ENCODE results near the gene SYS1. TPM values are rescaled to one million over a fixed set of nuclear protein-coding genes. Genes with fewer than 3 reads are reported as not detected.

SYS1 gene
- total RNA-seq, 1 experiment from 2014 or later: 20.5 TPM

DNA sequence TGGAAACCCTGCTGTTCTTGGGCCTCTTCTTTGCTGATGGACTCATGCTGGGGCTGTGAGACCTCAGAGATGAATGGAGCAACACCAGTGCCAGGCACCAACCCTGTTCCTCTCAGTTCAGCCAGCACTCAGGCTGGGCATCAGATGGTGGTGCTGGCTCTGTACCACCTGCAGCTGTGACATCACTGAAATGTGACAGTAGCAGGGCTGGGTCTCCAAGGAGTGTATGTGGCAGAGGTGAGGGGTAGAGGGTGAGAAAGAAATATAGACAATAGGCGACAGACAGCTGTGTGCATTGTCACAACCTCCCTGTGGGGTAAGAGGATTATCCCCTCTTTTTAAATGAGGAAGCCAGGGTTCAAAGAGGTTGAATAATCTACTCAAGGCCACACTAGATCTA is 15.2 kb downstream of the SYS1 start, which contains the start of gene TP53TG5 (continued):
- TF ChIP-seq, protein P1, sequence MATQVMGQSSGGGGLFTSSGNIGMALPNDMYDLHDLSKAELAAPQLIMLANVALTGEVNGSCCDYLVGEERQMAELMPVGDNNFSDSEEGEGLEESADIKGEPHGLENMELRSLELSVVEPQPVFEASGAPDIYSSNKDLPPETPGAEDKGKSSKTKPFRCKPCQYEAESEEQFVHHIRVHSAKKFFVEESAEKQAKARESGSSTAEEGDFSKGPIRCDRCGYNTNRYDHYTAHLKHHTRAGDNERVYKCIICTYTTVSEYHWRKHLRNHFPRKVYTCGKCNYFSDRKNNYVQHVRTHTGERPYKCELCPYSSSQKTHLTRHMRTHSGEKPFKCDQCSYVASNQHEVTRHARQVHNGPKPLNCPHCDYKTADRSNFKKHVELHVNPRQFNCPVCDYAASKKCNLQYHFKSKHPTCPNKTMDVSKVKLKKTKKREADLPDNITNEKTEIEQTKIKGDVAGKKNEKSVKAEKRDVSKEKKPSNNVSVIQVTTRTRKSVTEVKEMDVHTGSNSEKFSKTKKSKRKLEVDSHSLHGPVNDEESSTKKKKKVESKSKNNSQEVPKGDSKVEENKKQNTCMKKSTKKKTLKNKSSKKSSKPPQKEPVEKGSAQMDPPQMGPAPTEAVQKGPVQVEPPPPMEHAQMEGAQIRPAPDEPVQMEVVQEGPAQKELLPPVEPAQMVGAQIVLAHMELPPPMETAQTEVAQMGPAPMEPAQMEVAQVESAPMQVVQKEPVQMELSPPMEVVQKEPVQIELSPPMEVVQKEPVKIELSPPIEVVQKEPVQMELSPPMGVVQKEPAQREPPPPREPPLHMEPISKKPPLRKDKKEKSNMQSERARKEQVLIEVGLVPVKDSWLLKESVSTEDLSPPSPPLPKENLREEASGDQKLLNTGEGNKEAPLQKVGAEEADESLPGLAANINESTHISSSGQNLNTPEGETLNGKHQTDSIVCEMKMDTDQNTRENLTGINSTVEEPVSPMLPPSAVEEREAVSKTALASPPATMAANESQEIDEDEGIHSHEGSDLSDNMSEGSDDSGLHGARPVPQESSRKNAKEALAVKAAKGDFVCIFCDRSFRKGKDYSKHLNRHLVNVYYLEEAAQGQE (IDR thresholded peaks at IDR 0.05; ENCODE audit: low read depth): no peak
- TF ChIP-seq SIN3A (IDR thresholded peaks at IDR 0.05; ENCODE audit: low read depth): no peak
- TF ChIP-seq, protein P2, sequence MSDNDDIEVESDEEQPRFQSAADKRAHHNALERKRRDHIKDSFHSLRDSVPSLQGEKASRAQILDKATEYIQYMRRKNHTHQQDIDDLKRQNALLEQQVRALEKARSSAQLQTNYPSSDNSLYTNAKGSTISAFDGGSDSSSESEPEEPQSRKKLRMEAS (IDR thresholded peaks at IDR 0.05): no peak
- TF ChIP-seq CEBPB (IDR thresholded peaks at IDR 0.05; ENCODE audit: low read depth): no peak
- TF ChIP-seq SP1 (IDR thresholded peaks at IDR 0.05; ENCODE audit: low read depth): no peak

DNA sequence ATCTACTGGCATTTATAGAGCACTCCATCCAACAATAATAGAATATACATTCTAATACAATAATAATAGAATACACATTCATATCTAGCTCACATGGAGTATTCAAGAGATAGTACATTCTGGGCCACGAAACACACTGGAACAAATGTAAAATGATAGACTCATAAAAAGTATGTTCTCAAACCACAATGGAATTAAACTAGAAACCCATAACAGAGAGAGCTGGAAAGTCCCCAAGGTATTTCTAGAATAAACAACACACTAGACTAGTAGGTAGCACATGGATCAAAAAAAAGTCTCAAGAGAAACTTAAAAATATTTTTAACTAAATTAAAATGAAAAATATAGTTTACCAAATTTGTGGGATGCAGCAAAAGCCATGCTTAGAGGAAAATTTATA is 24.3 kb downstream of the SYS1 start:
- no peaks in the 10 kb centered on the region for H3K27me3 ChIP-seq (ENCODE audit: insufficient read depth, low read length)
- intact Hi-C loops (cut with micrococcal nuclease): no loop called here
- no peaks in the 10 kb centered on the region for H3K9me2 ChIP-seq (ENCODE audit: insufficient read depth)
- no peaks in the 10 kb centered on the region for H3K9me3 ChIP-seq (ENCODE audit: control insufficient read depth in 1 of 2, insufficient read depth in 1 of 2, low read depth in 1 of 2, low read length in 2 of 2)
- ChIA-PET POLR2A (interaction anchor here (1.2 kb wide), 1 partner anchor 19 kb away, joined by 3 read pairs; no protein-coding TSS in a partner anchor), CTCF (interaction anchor here (2.5 kb wide), 1 partner anchor 13 kb away, joined by 6 read pairs; no protein-coding TSS in a partner anchor), RAD21 (ENCODE audit: low non-redundant PET in 1 of 2, low total read pairs in 2 of 2, uncharacterized antibody in 2 of 2, unreplicated experiment in 2 of 2) (no interaction called here)
- H3K4me1 ChIP-seq (ENCODE audit: control insufficient read depth in 1 of 2, insufficient read depth in 2 of 2, low read length in 2 of 2): no peaks in the 10 kb centered on the region
- no TSS peak for BruUV-seq (replicated peaks)
- no peak overlapping the region for H3K27ac ChIP-seq (ENCODE audit: low read depth, low read length)
- no peak overlapping the region for H2AFZ ChIP-seq (ENCODE audit: low read depth, low read length, poor library complexity, severe bottlenecking)
- DNase-seq (ENCODE audit: low read depth, low spot score): no peak
- no peaks in the 10 kb centered on the region for H4K20me1 ChIP-seq (ENCODE audit: insufficient read depth)
- no peaks in the 10 kb centered on the region for H3K36me3 ChIP-seq (ENCODE audit: control insufficient read depth in 1 of 2, insufficient read depth in 2 of 2, low read length in 2 of 2)
- no peak overlapping the region for H3K4me3 ChIP-seq (replicated peaks in 1 of 2; ENCODE audit: low read depth in 1 of 2, low read length in 2 of 2)
- no peak overlapping the region for H3K4me2 ChIP-seq (ENCODE audit: low read length)
- no peak overlapping the region for H3K9ac ChIP-seq (ENCODE audit: low read length)
- no peaks in the 10 kb centered on the region for H3K79me2 ChIP-seq (ENCODE audit: insufficient read depth, low read length)
- no peak for ATAC-seq
- TF ChIP-seq, protein P2 (IDR thresholded peaks at IDR 0.05): no peak
- TF ChIP-seq, protein P3, sequence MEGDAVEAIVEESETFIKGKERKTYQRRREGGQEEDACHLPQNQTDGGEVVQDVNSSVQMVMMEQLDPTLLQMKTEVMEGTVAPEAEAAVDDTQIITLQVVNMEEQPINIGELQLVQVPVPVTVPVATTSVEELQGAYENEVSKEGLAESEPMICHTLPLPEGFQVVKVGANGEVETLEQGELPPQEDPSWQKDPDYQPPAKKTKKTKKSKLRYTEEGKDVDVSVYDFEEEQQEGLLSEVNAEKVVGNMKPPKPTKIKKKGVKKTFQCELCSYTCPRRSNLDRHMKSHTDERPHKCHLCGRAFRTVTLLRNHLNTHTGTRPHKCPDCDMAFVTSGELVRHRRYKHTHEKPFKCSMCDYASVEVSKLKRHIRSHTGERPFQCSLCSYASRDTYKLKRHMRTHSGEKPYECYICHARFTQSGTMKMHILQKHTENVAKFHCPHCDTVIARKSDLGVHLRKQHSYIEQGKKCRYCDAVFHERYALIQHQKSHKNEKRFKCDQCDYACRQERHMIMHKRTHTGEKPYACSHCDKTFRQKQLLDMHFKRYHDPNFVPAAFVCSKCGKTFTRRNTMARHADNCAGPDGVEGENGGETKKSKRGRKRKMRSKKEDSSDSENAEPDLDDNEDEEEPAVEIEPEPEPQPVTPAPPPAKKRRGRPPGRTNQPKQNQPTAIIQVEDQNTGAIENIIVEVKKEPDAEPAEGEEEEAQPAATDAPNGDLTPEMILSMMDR (IDR thresholded peaks at IDR 0.05 in 2 of 3, conservative IDR thresholded peaks at IDR 0.05 in 1 of 3; ENCODE audit: borderline replicate concordance in 1 of 3, insufficient read depth in 1 of 3, low read depth in 2 of 3, low read length in 2 of 3): no peak
- TF ChIP-seq EZH2 (IDR thresholded peaks at IDR 0.05) (no peak), ELF1 (IDR thresholded peaks at IDR 0.05; ENCODE audit: borderline replicate concordance, low read depth) (no peak), RAD21 (IDR thresholded peaks at IDR 0.05; ENCODE audit: low read depth) (no peak), CBX3 (IDR thresholded peaks at IDR 0.05; ENCODE audit: low read depth) (no peak), FOSL1 (IDR thresholded peaks at IDR 0.05; ENCODE audit: low read depth) (no peak), POLR2A (IDR thresholded peaks at IDR 0.05; ENCODE audit: borderline replicate concordance, extremely low read depth, insufficient read depth, insufficient read length) (no peak), JUND (IDR thresholded peaks at IDR 0.05) (no peak), CEBPB (IDR thresholded peaks at IDR 0.05; ENCODE audit: low read depth) (no peak), SRF (IDR thresholded peaks at IDR 0.05; ENCODE audit: low read depth) (no peak), TCF7L2 (IDR thresholded peaks at IDR 0.05; ENCODE audit: borderline replicate concordance, extremely low read depth, insufficient read depth, insufficient read length) (no peak), POLR2AphosphoS5 (IDR thresholded peaks at IDR 0.05; ENCODE audit: low read depth, low read length) (no peak)
- TF ChIP-seq, protein P1 (IDR thresholded peaks at IDR 0.05; ENCODE audit: low read depth): no peak
